NCI-H1930 (cell line): ENCODE data around the gene PTPRN2.
"Not testable (repeated sequence)": the region's sequence is repeated elsewhere in the genome, so short reads cannot be mapped to it uniquely, and the experiment has no call there.

Experiments used
- DNase-seq, 2 experiments: peaks; one replicate each; lab custom pipeline; 2025; lab: John Stamatoyannopoulos, UW

PTPRN2 gene

GRCh38 chr7:158587162-158588084, at the start of gene PTPRN2:
Gene PTPRN2, minus strand, starts transcription at chr7:158587823.
- DNase-seq: peak; percentile 72 to 78

- no peak for DNase-seq
These were observed 45.7 kb upstream of the PTPRN2 start for GRCh38 chr7:158633055-158633956.

- DNase-seq: no peak
These were observed 44.1 kb upstream of the PTPRN2 start for GRCh38 chr7:158631574-158632195.

- not testable (repeated sequence) for DNase-seq
These were observed 38.7 kb upstream of the PTPRN2 start for GRCh38 chr7:158626289-158626688.

- no peak for DNase-seq
These were observed 35.6 kb upstream of the PTPRN2 start for GRCh38 chr7:158623241-158623640.

GRCh38 chr7:158620839-158621441, 33.3 kb upstream of the PTPRN2 start:
- no peak for DNase-seq

- DNase-seq: no peak
These were observed 32.8 kb upstream of the PTPRN2 start for GRCh38 chr7:158620418-158620817.

GRCh38 chr7:158618745-158619140, 31.1 kb upstream of the PTPRN2 start:
- DNase-seq: no peak

- DNase-seq: no peak
These were observed 30.1 kb upstream of the PTPRN2 start for GRCh38 chr7:158617737-158618128.

- no peak for DNase-seq
These were observed 28.4 kb upstream of the PTPRN2 start for GRCh38 chr7:158616050-158616449.

- no peak for DNase-seq
These were observed 27.1 kb upstream of the PTPRN2 start for GRCh38 chr7:158614700-158615099.

GRCh38 chr7:158613481-158613880, 25.9 kb upstream of the PTPRN2 start:
- no peak for DNase-seq

- no peak for DNase-seq
These were observed 24.9 kb upstream of the PTPRN2 start for GRCh38 chr7:158612546-158612945.

- no peak for DNase-seq
These were observed 23.9 kb upstream of the PTPRN2 start for GRCh38 chr7:158611541-158611940.

- no peak for DNase-seq
These were observed 21.8 kb upstream of the PTPRN2 start for GRCh38 chr7:158609313-158609974.

- DNase-seq: no peak
These were observed 19.9 kb upstream of the PTPRN2 start for GRCh38 chr7:158607563-158607962.

- DNase-seq: no peak
These were observed 19.2 kb upstream of the PTPRN2 start for GRCh38 chr7:158606671-158607424.

GRCh38 chr7:158606129-158606528, 18.5 kb upstream of the PTPRN2 start:
- DNase-seq: no peak

- no peak for DNase-seq
These were observed 16.4 kb upstream of the PTPRN2 start for GRCh38 chr7:158603773-158604755.
